Suprapubic skin (tissue), 3 donors: ENCODE measurements around the gene CACNA1A.

Source experiments
- CTCF ChIP-seq, 2 donors: fragments of 200-600 bp in 1 of 2; fragments of 450-650 bp in 1 of 2; sonication (generic) in 1 of 2; IDR thresholded peaks; one replicate each; pipeline ENCODE4 v1.5.1; 2016 to 2019; ENCODE audit warnings: antibody characterized with exemption in 2 of 2, mild to moderate bottlenecking in 1 of 2, moderate library complexity in 1 of 2
- POLR2AphosphoS5 ChIP-seq, 3 donors: sonication (generic); formaldehyde crosslinking; IDR thresholded peaks; one replicate each; pipeline ENCODE4 v1.6.1; 2017; ENCODE audit warnings: antibody characterized with exemption in 3 of 3

GRCh38 chr19:13282486-13283065, 223.7 kb downstream of the CACNA1A start:
- TF ChIP-seq CTCF (IDR thresholded peaks at IDR 0.05) (no peak), POLR2AphosphoS5 (IDR thresholded peaks at IDR 0.05) (no peak)
